ENCODE measurements around the gene REG4. TPM values are rescaled to one million over a fixed set of nuclear protein-coding genes. Genes with fewer than 3 reads are reported as not detected.

REG4 gene
- total and polyA plus RNA-seq, 2 of the 13 experiments (the other 11 are each of a cell fraction or from before 2014, with no cell fraction given), result not detected

DNA sequence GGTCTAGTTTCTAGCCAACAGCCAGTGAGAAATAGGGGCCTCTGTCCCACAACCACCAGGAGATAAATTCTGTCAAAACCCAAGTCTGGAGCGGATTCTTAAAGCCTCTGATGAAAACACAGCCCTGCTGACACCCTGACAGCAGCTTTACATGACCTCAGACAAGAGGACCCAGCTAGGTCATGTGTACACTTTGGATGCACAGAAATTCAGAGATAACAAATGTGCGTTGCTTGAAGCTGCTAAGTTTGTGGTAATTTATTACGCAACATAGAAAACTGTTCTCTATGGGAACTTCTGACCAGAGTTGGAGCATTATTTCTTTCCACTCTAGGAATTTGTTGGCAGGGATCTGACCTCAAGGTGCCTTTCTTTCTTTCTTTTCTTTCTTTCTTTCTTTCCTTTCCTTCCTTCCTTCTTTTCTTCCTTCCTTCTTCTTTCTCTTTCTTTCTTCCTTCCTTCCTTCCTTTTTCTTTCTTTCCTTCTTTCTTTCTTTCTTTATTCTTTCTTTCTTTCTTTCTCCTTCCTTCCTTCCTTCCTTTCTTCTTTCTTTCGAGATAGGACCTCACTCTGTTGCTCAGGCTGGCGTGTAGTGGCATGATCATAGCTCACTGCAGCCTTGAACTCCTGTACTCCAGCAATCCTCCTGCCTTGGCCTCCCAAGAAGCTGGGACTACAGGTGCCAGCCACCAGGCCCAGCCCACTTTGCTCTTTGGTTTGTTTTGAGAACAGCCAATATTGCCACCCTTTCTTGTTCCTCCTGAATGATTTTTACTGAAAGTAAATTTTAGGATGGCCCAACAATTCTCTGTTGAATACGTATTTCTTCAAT lies 27.7 kb downstream of the REG4 start (continued):
- TF ChIP-seq CSRNP1 (CRISPR knock-in tag; IDR thresholded peaks at IDR 0.05) (no peak), SIN3A (IDR thresholded peaks at IDR 0.05; ENCODE audit: borderline replicate concordance, low read depth, low read length) (no peak), CENPX (CRISPR knock-in tag; IDR thresholded peaks at IDR 0.05) (no peak), KLF15 (CRISPR knock-in tag; IDR thresholded peaks at IDR 0.05; ENCODE audit: borderline replicate concordance) (no peak), POLR2G (IDR thresholded peaks at IDR 0.05; ENCODE audit: low read depth, low read length) (no peak), DDIT3 (CRISPR knock-in tag; IDR thresholded peaks at IDR 0.05) (no peak), KLF12 (CRISPR knock-in tag; IDR thresholded peaks at IDR 0.05; ENCODE audit: borderline replicate concordance) (no peak), ATRX (CRISPR knock-in tag; IDR thresholded peaks at IDR 0.05; ENCODE audit: borderline replicate concordance) (no peak), PAXIP1 (CRISPR knock-in tag; conservative IDR thresholded peaks at IDR 0.05) (peak; percentile 30; the same call in 1 of the 2 replicates), HDAC2 (CRISPR knock-in tag; IDR thresholded peaks at IDR 0.05) (0 out of 2 replicates have a peak, but pooled peaks have one; percentile 29), ATF7 (IDR thresholded peaks at IDR 0.05) (0 out of 2 replicates have a peak, but pooled peaks have one; percentile 6), ATF7 (CRISPR knock-in tag; IDR thresholded peaks at IDR 0.05) (no peak), TAF15 (IDR thresholded peaks at IDR 0.05; ENCODE audit: low read depth, low read length, poor library complexity, severe bottlenecking) (no peak), ZNF570 (CRISPR knock-in tag; IDR thresholded peaks at IDR 0.05; ENCODE audit: borderline replicate concordance) (no peak), ZNF605 (CRISPR knock-in tag; IDR thresholded peaks at IDR 0.05) (no peak), SOX5 (CRISPR knock-in tag; IDR thresholded peaks at IDR 0.05; ENCODE audit: borderline replicate concordance) (peak; percentile 55; the same call in 1 of the 2 replicates), HDAC1 (CRISPR knock-in tag; IDR thresholded peaks at IDR 0.05) (no peak), ZNF432 (CRISPR knock-in tag; IDR thresholded peaks at IDR 0.05; ENCODE audit: borderline replicate concordance) (no peak), SAP130 (CRISPR knock-in tag; IDR thresholded peaks at IDR 0.05; ENCODE audit: low read depth) (peak; percentile 24; the same call in 1 of the 2 replicates)
- TF ChIP-seq, protein P1, sequence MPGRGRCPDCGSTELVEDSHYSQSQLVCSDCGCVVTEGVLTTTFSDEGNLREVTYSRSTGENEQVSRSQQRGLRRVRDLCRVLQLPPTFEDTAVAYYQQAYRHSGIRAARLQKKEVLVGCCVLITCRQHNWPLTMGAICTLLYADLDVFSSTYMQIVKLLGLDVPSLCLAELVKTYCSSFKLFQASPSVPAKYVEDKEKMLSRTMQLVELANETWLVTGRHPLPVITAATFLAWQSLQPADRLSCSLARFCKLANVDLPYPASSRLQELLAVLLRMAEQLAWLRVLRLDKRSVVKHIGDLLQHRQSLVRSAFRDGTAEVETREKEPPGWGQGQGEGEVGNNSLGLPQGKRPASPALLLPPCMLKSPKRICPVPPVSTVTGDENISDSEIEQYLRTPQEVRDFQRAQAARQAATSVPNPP (CRISPR knock-in tag; IDR thresholded peaks at IDR 0.05), result no peak
- TF ChIP-seq, protein P2, sequence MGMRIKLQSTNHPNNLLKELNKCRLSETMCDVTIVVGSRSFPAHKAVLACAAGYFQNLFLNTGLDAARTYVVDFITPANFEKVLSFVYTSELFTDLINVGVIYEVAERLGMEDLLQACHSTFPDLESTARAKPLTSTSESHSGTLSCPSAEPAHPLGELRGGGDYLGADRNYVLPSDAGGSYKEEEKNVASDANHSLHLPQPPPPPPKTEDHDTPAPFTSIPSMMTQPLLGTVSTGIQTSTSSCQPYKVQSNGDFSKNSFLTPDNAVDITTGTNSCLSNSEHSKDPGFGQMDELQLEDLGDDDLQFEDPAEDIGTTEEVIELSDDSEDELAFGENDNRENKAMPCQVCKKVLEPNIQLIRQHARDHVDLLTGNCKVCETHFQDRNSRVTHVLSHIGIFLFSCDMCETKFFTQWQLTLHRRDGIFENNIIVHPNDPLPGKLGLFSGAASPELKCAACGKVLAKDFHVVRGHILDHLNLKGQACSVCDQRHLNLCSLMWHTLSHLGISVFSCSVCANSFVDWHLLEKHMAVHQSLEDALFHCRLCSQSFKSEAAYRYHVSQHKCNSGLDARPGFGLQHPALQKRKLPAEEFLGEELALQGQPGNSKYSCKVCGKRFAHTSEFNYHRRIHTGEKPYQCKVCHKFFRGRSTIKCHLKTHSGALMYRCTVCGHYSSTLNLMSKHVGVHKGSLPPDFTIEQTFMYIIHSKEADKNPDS (CRISPR knock-in tag; IDR thresholded peaks at IDR 0.05), result no peak

All from HepG2 (cell line).